ENCODE data around the gene VTI1B. TPM values are rescaled to one million over a fixed set of nuclear protein-coding genes. Genes with fewer than 3 reads are reported as not detected.

VTI1B gene
- total RNA-seq, 1 experiment from 2014 or later: 117 TPM

DNA sequence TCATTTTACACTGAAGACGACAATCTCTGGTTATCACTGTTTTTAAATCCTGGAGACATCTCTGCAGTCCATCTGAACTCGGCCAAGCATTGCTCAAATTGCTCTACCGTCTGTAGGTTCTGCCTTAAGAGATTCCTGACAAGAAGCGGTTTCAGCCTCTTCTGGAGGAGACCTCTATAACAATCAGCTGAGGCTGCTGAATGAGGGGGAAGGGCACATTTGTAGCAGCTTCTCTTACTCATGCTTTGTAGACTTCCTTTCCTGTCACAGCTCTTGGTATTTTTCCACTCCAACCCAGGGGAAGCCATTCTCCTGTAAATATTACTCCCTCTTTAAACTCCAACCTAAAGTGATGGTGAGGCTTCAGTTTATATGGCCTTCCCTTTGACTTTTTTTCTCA, 51.8 kb downstream of the VTI1B start:
- H3K4me1 ChIP-seq: peaks cover 5% of the 10 kb centered on the region; the same call in 1 of the 2 replicates
- POLR2A ChIA-PET: interaction anchor here (0.8 kb wide), 1 partner anchor 23 kb away, joined by 3 read pairs; the partner anchor contains the start of gene PIGH
- H3K27ac Mint-ChIP-seq (ENCODE audit: unreplicated experiment): no peak overlapping the region
- CTCF ChIA-PET: interaction anchor here (0.6 to 0.7 kb wide), 2 partner anchors 44 to 228 kb away, joined by 3 read pairs; no protein-coding TSS in a partner anchor
- H3K4me3 Mint-ChIP-seq (ENCODE audit: unreplicated experiment): no peak overlapping the region
- no peaks in the 10 kb centered on the region for H3K9me3 Mint-ChIP-seq (ENCODE audit: unreplicated experiment)
- DNase-seq: peak in 1 of 2 experiments; percentile 10
- H3K9me3 ChIP-seq: no peaks in the 10 kb centered on the region
- no peaks in the 10 kb centered on the region for H3K36me3 ChIP-seq (ENCODE audit: control insufficient read depth, insufficient read depth, low read length)
- H3K27me3 ChIP-seq (replicated peaks; ENCODE audit: control insufficient read depth, insufficient read depth, low read length): no peaks in the 10 kb centered on the region
- intact Hi-C loops (cut with micrococcal nuclease; ENCODE audit: unreplicated experiment): no loop called here
- TSS peak; percentile 6 for BruUV-seq (replicated peaks)
- TF ChIP-seq, protein P1, sequence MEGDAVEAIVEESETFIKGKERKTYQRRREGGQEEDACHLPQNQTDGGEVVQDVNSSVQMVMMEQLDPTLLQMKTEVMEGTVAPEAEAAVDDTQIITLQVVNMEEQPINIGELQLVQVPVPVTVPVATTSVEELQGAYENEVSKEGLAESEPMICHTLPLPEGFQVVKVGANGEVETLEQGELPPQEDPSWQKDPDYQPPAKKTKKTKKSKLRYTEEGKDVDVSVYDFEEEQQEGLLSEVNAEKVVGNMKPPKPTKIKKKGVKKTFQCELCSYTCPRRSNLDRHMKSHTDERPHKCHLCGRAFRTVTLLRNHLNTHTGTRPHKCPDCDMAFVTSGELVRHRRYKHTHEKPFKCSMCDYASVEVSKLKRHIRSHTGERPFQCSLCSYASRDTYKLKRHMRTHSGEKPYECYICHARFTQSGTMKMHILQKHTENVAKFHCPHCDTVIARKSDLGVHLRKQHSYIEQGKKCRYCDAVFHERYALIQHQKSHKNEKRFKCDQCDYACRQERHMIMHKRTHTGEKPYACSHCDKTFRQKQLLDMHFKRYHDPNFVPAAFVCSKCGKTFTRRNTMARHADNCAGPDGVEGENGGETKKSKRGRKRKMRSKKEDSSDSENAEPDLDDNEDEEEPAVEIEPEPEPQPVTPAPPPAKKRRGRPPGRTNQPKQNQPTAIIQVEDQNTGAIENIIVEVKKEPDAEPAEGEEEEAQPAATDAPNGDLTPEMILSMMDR (IDR thresholded peaks at IDR 0.05; ENCODE audit: insufficient read depth in 1 of 2, low read depth in 1 of 2, low read length in 1 of 2, severe bottlenecking in 1 of 2, unreplicated experiment in 1 of 2): no peak
- H3K27me3 Mint-ChIP-seq (ENCODE audit: insufficient read depth, unreplicated experiment): no peaks in the 10 kb centered on the region
- H3K36me3 Mint-ChIP-seq (ENCODE audit: insufficient read depth, unreplicated experiment): peaks cover 14% of the 10 kb centered on the region
- H3K4me1 Mint-ChIP-seq (ENCODE audit: low read depth, unreplicated experiment): peaks cover 16% of the 10 kb centered on the region
- no peak overlapping the region for H3K4me3 ChIP-seq (ENCODE audit: low read depth, low read length)

DNA sequence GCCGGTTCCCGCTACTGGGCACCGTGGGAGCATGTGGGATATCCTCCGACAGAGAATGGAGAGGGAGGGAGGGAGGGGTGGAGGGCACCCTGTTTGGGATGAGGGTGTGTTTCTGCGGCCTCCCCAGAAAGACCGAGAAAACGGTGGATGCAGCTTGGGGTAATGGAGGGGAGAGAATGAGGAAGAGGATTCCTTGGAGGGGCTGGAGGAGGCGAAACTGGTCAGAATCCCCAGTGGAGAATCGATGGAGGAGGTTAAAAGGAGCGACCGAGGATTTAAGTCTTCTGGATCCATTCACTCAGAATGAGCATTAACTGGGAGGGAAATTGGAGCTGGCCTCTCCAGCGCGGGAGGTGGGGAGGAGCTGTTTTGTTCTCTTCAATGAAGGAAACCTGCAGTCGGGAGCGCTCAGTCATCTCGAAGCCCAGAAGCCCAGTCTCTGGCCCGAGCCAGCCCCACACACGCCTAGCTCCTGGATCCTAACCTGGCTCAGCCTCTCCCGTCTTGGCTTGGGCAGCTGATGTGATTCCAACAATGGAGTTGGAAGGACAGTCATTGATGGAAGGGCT, 54.1 kb downstream of the VTI1B start:
- Histone ChIP-seq H3K4me3 (ENCODE audit: low read depth, low read length) (peak overlapping the region; percentile 63), H3K9me3 (no peaks in the 10 kb centered on the region), H3K27me3 (replicated peaks; ENCODE audit: control insufficient read depth, insufficient read depth, low read length) (no peaks in the 10 kb centered on the region), H3K36me3 (ENCODE audit: control insufficient read depth, insufficient read depth, low read length) (no peaks in the 10 kb centered on the region), H3K4me1 (peaks cover 5% of the 10 kb centered on the region; the same call in 1 of the 2 replicates)
- no peaks in the 10 kb centered on the region for H3K9me3 Mint-ChIP-seq (ENCODE audit: unreplicated experiment)
- TF ChIP-seq, protein P1 (IDR thresholded peaks at IDR 0.05; ENCODE audit: insufficient read depth in 1 of 2, low read depth in 1 of 2, low read length in 1 of 2, severe bottlenecking in 1 of 2, unreplicated experiment in 1 of 2): no peak
- POLR2A ChIA-PET: interaction anchor here (0.5 to 1.7 kb wide), 7 partner anchors 20 to 236 kb away, joined by 4 to 10 read pairs (median 4); partner anchors contain the start of genes PIGH and RDH11
- H3K27ac Mint-ChIP-seq (ENCODE audit: unreplicated experiment): peak overlapping the region; percentile 97
- peaks cover 2% of the 10 kb centered on the region for H3K27me3 Mint-ChIP-seq (ENCODE audit: insufficient read depth, unreplicated experiment)
- H3K4me3 Mint-ChIP-seq (ENCODE audit: unreplicated experiment): peak overlapping the region; percentile 90
- TSS peak; percentile 49 for BruUV-seq (replicated peaks)
- intact Hi-C loops (cut with micrococcal nuclease; ENCODE audit: unreplicated experiment): no loop called here
- H3K36me3 Mint-ChIP-seq (ENCODE audit: insufficient read depth, unreplicated experiment): peaks cover 14% of the 10 kb centered on the region
- peaks cover 16% of the 10 kb centered on the region for H3K4me1 Mint-ChIP-seq (ENCODE audit: low read depth, unreplicated experiment)
- CTCF ChIA-PET: interaction anchor here (0.7 to 3.0 kb wide), 6 partner anchors 16 to 84 kb away, joined by 3 to 47 read pairs (median 6); partner anchors contain the start of gene PIGH
- DNase-seq: peak; percentile 27 to 41

DNA sequence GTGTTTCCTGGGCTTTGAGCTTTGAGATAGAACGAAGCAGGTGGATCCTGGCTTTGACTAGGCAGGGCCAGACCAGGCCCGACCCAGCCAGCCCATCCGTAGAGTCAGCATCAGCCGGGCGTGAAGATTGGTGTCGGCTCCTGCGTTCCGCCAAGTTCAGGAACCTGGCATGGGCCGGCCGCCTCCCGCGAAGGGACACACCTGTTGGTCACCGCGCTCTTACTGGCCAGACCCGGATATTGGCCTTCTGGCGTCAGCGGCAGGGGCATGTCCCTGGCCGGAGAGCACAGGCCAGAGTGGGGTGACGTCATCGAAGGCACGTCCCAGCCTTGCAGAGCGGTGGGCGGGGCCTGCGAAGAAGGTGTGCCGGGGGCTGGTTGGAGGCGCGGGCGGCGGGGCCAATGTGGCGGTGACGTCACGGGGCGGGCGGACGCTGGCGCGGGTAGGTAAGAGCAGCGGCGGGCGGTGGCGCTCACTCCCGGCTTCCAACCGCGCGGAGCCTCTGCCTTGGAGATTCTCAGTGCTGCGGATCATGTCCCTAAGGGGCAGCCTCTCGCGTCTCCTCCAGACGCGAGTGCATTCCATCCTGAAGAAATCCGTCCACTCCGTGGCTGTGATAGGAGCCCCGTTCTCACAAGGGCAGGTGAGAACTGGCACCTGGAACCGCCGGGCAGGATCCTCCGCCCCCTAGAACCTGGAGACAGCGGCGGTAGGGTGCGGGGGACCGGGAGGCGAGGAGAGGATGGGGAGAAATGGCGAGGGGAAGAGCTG, 54.8 kb downstream of the VTI1B start, which contains the start of gene ARG2:
TSS of gene ARG2 (plus strand) at position 475 of the 771 bp plus-strand sequence. CDS start at position 533, 58 bp downstream.
- Histone ChIP-seq H3K4me3 (ENCODE audit: low read depth, low read length) (peak within 1 kb of the TSS; percentile 63), H3K36me3 (ENCODE audit: control insufficient read depth, insufficient read depth, low read length) (no peaks in the 10 kb centered on the region), H3K4me1 (peaks cover 5% of the 10 kb centered on the region; the same call in 1 of the 2 replicates), H3K9me3 (no peaks in the 10 kb centered on the region), H3K27me3 (replicated peaks; ENCODE audit: control insufficient read depth, insufficient read depth, low read length) (no peaks in the 10 kb centered on the region)
- peaks cover 14% of the 10 kb centered on the region for H3K36me3 Mint-ChIP-seq (ENCODE audit: insufficient read depth, unreplicated experiment)
- ChIA-PET POLR2A (interaction anchor here (0.7 to 1.7 kb wide), 8 partner anchors 20 to 85 kb away, joined by 3 to 7 read pairs (median 4); partner anchors contain the start of genes PIGH and RDH11), CTCF (interaction anchor here (0.7 to 3.0 kb wide), 7 partner anchors 19 to 85 kb away, joined by 3 to 47 read pairs (median 7); partner anchors contain the start of gene PIGH)
- H3K9me3 Mint-ChIP-seq (ENCODE audit: unreplicated experiment): no peaks in the 10 kb centered on the region
- DNase-seq: peak; percentile 99
- H3K27me3 Mint-ChIP-seq (ENCODE audit: insufficient read depth, unreplicated experiment): peaks cover 2% of the 10 kb centered on the region
- peak within 1 kb of the TSS; percentile 97 for H3K27ac Mint-ChIP-seq (ENCODE audit: unreplicated experiment)
- H3K4me3 Mint-ChIP-seq (ENCODE audit: unreplicated experiment): peak within 1 kb of the TSS; percentile 90
- no TSS peak for BruUV-seq (replicated peaks)
- intact Hi-C loops (cut with micrococcal nuclease; ENCODE audit: unreplicated experiment): loop anchor here (1.0 to 2.0 kb wide), 6 partner anchors 19 to 85 kb away; partner anchors contain the start of genes PIGH, RDH11 and VTI1B
- TF ChIP-seq, protein P1 (IDR thresholded peaks at IDR 0.05; ENCODE audit: insufficient read depth in 1 of 2, low read depth in 1 of 2, low read length in 1 of 2, severe bottlenecking in 1 of 2, unreplicated experiment in 1 of 2): peak in 1 of 2 experiments; percentile 26
- peaks cover 16% of the 10 kb centered on the region for H3K4me1 Mint-ChIP-seq (ENCODE audit: low read depth, unreplicated experiment)
